HG02973 (cell line): Measurements from ENCODE around the gene PRR30.
"Not testable (repeated sequence)": the region's sequence is repeated elsewhere in the genome, so short reads cannot be mapped to it uniquely, and the experiment has no call there.

Experiments
- ATAC-seq: cut with Tn5 transposase; IDR thresholded peaks from one replicate; pipeline ENCODE4 v1.9.1; 2021; ENCODE audit warnings: moderate library complexity; ENCODE audit not compliant: unreplicated experiment

The PRR30 gene

GRCh38 chr2:27130396-27130795 is 8.8 kb downstream of the PRR30 start:
- no peak for ATAC-seq

GRCh38 chr2:27128668-27129571 is 10.3 kb downstream of the PRR30 start:
- ATAC-seq: no peak

- ATAC-seq: no peak
These were observed 11.1 kb downstream of the PRR30 start for GRCh38 chr2:27127883-27128667.

- ATAC-seq: no peak
These were observed 12.9 kb downstream of the PRR30 start for GRCh38 chr2:27126252-27126710.

GRCh38 chr2:27125104-27125503 is 14.1 kb downstream of the PRR30 start:
- no peak for ATAC-seq

DNA sequence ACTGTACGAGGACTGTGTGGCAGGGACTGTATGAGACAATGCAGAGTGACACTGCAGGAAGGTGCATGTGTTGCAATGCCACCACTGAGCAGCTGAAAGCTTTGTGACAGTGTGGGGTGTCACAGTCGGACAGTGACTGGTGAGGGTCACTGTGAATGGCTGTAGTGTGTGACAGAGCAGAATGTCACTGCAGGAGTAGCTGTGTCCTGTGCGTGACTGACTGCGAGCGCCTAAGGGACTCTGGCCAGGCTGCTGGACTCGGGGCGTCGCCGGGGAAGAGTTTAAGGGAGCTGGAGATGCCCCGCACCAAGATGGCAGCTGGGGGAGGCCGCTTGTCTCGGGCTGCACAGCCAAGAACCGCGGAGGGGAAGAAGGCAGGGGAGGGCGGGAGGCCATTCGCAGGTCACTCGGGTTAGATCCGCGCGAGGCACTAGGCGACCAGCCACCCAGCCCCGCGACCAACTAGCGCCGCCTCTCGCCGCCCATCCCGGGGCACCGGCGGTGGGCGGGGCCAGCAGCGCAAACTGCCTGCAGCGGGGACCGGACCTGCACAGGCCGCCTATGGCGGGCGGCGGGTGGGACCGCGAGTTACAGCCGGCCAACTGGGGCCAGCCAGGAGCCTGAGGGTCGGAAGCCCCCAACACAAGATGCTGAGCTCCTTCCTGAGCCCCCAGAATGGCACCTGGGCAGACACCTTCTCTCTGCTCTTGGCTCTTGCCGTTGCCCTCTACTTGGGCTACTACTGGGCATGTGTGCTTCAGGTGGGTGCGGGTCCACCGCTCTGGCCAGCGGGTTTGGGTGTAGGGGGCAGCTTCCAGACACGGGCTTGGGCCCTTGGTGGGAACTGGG is 15.7 kb downstream of the PRR30 start, which contains the start of gene ABHD1:
TSS of gene ABHD1 (plus strand) at position 514 of the 849 bp plus-strand sequence. CDS start at position 648, 134 bp downstream.
- ATAC-seq: no peak

GRCh38 chr2:27122791-27123190 is 16.4 kb downstream of the PRR30 start:
- no peak for ATAC-seq

GRCh38 chr2:27121906-27122305 is 17.3 kb downstream of the PRR30 start:
- no peak for ATAC-seq

DNA sequence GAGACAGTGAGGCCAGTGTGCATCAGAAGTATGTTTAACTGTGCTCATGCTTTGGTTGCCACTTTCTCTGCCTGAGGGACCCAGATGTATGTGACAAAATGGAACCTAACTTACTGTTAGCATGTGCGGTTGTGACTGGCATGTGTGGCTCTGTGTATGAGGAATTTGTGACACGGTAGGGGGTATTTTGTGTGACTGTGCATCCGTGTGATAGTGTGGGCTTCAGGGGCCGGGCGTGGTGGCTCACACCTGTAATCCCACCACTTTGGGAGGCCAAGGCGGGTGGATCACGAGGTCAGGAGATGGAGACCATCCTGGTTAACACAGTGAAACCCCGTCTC is 19.9 kb downstream of the PRR30 start:
- ATAC-seq: not testable (repeated sequence)

DNA sequence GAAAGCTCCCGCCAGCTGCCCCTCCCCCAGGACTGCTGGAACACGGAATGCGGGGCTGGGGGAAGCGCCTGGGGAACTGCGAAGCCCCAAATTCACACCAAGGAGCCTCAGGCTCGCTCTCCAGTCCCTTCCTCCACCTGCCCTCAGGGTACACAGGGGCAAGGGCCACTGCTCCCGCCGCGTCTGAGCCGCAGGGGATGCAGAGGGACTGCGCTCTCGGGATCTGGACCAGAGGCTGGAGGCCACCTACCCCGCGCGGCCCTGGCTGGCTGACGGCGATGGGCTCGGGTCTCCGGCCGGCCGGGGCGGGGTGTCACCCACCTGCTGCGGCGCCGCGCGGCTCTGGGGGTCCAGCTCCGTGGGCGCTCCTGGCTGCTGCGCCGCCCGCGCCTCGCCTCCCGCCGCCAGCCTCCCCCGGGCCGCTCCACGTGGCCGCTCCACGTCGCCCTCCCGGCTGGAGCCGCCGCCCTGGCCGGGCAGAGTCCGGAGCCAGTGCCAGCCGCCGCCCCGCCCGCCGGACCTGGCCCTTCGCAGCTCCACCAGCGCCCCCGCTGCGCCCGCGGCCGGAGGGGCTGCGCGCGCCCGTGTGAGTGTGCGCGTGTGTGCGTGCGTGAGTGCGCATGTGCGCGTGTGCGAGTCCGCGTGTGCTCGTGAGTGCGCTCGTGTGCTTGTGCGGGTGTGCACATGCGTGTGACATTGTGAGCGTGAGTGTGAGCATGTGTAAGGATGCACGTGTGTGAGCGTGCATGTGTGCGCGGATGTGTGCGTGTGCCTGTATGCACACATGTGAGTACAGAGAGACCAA is 20.5 kb downstream of the PRR30 start, which contains the start of gene CGREF1:
TSS of gene CGREF1 (minus strand) at position 604 of the 805 bp plus-strand sequence. CDS start 14,762 bp downstream, outside the sequence.
- no peak for ATAC-seq

- ATAC-seq: no peak
These were observed 21.1 kb downstream of the PRR30 start for GRCh38 chr2:27117995-27118524.

DNA sequence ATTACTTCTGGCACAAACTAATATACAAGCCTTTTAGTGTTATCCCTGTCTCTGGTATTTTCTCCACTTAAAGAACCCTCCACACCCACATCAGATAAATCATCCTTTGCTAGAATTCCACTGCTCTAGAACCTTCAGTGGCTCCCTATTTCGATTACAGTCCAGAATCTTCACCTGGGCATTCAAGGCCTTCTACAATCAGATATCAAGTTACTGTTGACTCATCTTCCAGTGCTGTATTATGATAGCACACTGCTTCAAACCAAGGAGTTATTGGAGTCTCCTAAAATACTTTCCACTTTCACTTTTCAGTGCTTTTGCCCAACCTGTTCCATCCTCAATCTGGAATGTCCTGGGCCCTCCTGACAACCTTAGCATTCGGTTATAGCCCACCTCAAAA is 23.7 kb downstream of the PRR30 start:
- no peak for ATAC-seq

- not testable (repeated sequence) for ATAC-seq
These were observed 27.7 kb downstream of the PRR30 start for GRCh38 chr2:27111392-27112078.

- not testable (repeated sequence) for ATAC-seq
These were observed 28.4 kb downstream of the PRR30 start for GRCh38 chr2:27110603-27111352.

GRCh38 chr2:27109083-27109482 is 30.1 kb downstream of the PRR30 start:
- no peak for ATAC-seq

DNA sequence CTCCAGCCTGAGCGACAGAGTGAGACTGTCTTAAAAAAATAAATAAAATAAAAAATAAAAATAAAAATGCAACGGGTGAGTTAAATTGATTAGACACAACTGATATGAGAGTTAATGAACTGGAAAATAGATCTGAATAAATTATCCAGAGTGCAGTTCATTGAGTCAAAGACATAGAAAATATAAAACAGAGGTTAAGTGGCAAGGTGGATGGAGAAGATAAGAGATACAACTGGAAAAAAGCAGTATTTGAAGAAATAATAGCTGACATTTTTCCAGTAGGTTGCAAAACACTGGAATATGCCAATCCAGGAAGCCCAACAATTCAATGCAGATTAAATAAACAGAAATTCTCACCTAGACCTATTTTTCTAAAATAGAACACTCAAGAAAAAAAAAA is 31.0 kb downstream of the PRR30 start:
- no peak for ATAC-seq

- ATAC-seq: no peak
These were observed 33.2 kb downstream of the PRR30 start for GRCh38 chr2:27105981-27106380.

DNA sequence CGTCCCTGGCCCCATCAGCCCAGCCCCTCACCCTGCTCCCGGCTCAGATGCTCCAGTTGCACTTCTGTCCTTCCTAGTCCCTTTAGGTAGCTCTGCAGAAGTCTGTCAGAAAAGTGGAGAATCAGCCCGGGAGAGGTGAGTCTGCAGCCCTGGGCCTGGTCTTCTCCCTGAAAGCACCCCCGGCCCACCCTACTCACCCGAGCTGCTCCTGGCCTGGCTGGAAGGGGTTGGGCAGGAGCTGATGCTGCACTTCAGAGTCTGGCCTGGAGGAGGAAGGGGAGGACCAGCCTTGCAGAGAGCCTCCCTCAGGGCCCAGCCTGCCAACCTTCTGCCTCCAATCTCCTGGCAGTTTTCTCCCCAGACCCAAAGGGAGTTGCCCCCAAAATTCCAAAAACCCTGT is 36.9 kb downstream of the PRR30 start:
- no peak for ATAC-seq
